Omental fat pad (tissue), 4 donors: ENCODE measurements around the gene RPP25L. TPM values are rescaled to one million over a fixed set of nuclear protein-coding genes. Genes with fewer than 3 reads are reported as not detected.

Source experiments
- ATAC-seq: fragments of 150-250 bp; one replicate; pipeline ENCODE4 v1.9.1; 2016; ENCODE audit warnings: mild to moderate bottlenecking, moderate library complexity; ENCODE audit not compliant: low FRiP score
- DNase-seq: peaks from one replicate; pipeline ENCODE4 v3.0.0-alpha.2; 2019; ENCODE audit warnings: low spot score
- small RNA-seq: library from RNA; depleted of rRNA; stranded (forward); fragments of <200 nt; gene quantifications from one replicate; pipeline ENCODE3, GENCODE V24; 2016
- total RNA-seq, 4 donors: library from RNA; depleted of rRNA; stranded (reverse); fragments of >200 nt; gene quantifications; one replicate each; pipeline ENCODE4 v1.1.0, GENCODE V29; 2016
- TF ChIP-seq, protein P1 (sequence below), 3 donors: fragments of 450-650 bp; IDR thresholded peaks; one replicate each; pipeline ENCODE4 v1.5.1; 2016 to 2017; ENCODE audit warnings: antibody characterized with exemption in 3 of 3, mild to moderate bottlenecking in 3 of 3, moderate library complexity in 2 of 3

RPP25L gene
- total RNA-seq, 4 donors from 2014 or later = 13.3 to 28.1 (median 23.1) TPM

DNA sequence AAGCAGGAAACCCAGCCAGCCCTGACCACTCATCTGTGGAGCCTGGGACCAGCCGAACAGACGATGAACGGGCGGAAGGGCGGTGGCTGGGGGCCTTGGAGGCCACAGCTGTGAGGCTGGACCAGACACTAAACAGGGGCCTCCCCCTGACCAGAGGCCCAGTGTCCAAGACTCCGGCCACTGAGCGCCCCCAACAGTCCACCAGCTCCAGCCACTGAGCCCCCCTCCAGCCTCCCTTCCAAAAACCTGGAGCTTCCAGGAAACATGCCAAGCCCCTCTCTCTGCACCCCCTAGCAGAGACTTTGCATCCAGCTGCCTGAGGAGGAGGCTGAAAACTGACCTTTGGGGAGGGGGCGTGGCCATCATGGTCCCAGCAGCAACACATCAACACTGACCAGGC is 45.6 kb downstream of the RPP25L start:
- TF ChIP-seq, protein P1, sequence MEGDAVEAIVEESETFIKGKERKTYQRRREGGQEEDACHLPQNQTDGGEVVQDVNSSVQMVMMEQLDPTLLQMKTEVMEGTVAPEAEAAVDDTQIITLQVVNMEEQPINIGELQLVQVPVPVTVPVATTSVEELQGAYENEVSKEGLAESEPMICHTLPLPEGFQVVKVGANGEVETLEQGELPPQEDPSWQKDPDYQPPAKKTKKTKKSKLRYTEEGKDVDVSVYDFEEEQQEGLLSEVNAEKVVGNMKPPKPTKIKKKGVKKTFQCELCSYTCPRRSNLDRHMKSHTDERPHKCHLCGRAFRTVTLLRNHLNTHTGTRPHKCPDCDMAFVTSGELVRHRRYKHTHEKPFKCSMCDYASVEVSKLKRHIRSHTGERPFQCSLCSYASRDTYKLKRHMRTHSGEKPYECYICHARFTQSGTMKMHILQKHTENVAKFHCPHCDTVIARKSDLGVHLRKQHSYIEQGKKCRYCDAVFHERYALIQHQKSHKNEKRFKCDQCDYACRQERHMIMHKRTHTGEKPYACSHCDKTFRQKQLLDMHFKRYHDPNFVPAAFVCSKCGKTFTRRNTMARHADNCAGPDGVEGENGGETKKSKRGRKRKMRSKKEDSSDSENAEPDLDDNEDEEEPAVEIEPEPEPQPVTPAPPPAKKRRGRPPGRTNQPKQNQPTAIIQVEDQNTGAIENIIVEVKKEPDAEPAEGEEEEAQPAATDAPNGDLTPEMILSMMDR (IDR thresholded peaks at IDR 0.05) = no peak
- DNase-seq (no peak), ATAC-seq (no peak)

DNA sequence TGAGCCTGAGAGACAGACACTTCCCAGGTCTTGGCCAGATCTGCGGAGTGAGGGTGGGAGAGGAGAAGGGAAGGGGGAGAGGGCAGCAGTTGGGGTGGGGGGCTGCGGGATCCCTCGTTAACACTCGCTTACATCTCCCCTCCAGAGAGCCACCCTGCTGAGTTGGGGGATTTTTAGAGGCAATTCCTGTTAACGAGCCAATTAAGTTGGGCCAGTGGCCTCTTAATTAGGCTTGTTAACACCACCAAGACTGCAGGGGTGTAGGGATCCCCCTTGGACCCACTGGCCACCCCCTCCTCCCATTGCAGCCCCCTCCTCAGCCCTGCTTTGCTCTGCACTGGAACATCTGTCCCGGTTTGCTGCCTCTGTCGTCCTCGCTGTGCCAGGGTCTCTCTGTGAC is 46.0 kb downstream of the RPP25L start:
- no peak for DNase-seq
- no peak for ATAC-seq

DNA sequence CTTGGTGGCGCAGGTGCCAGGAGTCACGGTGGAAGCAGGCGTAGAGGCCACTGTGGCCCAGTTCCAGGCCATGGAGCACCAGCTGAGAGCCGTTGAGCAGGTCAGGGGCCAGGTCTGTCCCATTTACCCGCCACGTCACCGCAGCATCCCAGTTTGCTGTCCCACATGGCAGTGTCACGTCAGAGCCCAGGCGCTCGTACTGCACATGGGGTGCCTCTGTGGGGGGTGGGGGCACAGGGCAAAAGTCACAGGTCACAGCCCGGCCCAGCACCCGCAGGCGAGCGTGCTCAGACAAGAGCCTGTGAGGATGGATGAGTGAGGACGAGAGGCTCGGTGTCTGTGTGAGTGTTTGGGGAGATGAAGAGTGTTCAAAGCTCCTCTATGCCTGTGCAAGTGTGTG is 47.3 kb downstream of the RPP25L start:
- TF ChIP-seq, protein P1 (IDR thresholded peaks at IDR 0.05) = no peak
- DNase-seq = no peak
- no peak for ATAC-seq

More for the DNA sequence above, 46.0 kb downstream of the RPP25L start:
- TF ChIP-seq, protein P1 (IDR thresholded peaks at IDR 0.05) = no peak

DNA sequence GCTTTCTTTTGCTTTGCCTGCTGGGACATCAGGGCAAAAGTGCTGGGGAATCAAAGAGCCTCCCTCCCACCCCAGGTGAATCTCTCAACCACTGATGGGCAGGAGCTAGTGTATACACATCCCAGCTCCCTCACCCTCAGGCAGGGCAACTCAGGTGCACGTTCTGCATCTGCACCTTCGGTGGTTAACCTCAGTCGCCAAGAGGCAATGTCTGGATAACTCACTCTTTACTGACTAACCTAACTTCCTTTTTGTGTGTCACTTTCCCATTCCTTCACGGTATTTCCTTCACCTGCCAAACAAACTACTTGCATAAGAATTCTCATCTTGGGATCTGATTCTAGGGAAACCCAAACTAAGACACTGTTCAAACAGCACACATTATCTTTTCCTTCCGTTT is 48.6 kb downstream of the RPP25L start:
- DNase-seq = no peak
- no peak for ATAC-seq

DNA sequence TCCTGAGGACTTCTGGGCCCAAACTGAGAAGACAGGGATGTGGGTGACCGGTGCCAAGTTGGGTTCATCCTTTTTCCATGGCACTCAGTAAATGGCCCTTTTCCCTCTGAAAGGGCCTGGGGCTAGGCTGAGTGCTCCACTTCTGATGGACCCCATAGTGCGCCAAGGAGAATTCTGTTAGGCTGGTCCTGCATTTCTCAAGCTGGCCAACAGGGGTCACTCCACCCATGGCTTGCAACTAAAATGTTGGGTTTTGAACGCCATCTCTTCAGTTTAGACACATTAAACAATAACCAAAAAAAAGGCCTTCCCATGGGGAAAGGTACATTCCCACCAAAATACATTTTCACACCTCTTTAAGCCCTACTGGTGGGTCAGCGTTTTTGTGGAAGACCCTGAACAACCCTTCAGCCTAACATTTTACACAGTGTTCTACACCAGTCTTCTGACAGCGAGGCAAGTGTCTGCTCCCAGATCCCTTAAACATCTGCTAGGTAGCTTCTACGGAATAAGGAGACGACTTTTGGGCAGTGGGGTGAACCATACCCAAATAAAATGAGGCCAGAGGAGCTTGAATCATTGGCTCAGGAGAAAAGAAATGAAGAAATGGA is 49.7 kb downstream of the RPP25L start:
- TF ChIP-seq, protein P1 (IDR thresholded peaks at IDR 0.05) = no peak
- DNase-seq (no peak), ATAC-seq (no peak)

More for the DNA sequence above, 48.6 kb downstream of the RPP25L start:
- TF ChIP-seq, protein P1 (IDR thresholded peaks at IDR 0.05) = no peak

DNA sequence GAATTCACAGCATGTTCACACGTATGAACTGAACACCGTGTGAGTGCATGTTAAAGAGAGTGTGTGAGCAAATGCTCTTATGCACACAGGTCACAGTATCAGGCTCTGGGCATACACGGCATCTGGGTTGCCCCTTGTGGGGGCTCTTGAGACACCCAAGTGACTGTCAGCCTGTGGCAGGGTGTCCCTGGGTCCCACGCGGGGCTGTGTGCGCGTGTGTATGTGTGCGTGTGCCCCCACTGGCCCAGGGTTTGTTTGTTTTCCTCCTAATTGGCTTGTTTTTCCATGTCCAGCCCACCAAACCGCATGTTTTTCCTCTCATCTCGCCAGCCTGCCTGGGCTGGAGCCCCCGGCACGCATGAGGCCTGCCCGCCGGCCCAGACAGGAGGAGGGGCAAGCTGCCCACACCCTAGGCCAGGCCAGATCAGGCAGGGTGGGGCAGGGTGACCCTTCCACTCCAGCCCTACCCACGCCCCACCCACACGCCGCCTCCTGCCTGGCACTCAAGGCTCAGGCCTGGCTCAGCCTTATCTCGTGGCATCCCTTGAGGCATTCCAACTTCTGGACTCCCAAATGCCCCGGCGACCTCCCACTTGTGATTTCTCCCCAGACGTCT is 51.2 kb downstream of the RPP25L start:
- DNase-seq = no peak
- TF ChIP-seq, protein P1 (IDR thresholded peaks at IDR 0.05) = no peak
- peak; percentile 30 for ATAC-seq

Small RNA genes within 50 kb of the gene (small RNA-seq; reads per million reads assigned to genes)
- not detected for gene CCL27

Other genes starting within 250 kb of the RPP25L start
- gene MYORG, start 235.2 kb downstream of the RPP25L start, total RNA-seq = 10 to 100 TPM in 2 of 4 donors, 1 to 10 TPM in 2; 7.6 to 18.8 (median 10.7) TPM
- 10 to 100 TPM in 3 of 4 donors, 1 to 10 TPM in 1; 6.7 to 16.4 (median 13.6) TPM for gene FAM219A, start 153.5 kb downstream of the RPP25L start, total RNA-seq
- gene DNAI1, start 153.3 kb downstream of the RPP25L start, total RNA-seq = not detected
- gene ENHO, start 89.1 kb downstream of the RPP25L start, total RNA-seq = not detected
- 10 to 100 TPM; 41.9 to 81.5 (median 60.4) TPM for gene CNTFR, start 22.4 kb downstream of the RPP25L start, total RNA-seq
- 10 to 100 TPM; 46.5 to 93.8 (median 75.0) TPM for gene DCTN3, start 8.4 kb upstream of the RPP25L start, total RNA-seq
- not detected for gene ARID3C, start 17.0 kb upstream of the RPP25L start, total RNA-seq
- gene SIGMAR1, start 25.7 kb upstream of the RPP25L start, total RNA-seq = 10 to 100 TPM; 72.9 to 88.6 (median 73.2) TPM
- 10 to 100 TPM; 17.2 to 53.3 (median 32.7) TPM for gene GALT, start 34.6 kb upstream of the RPP25L start, total RNA-seq
- 10 to 100 TPM; 13.3 to 49.3 (median 23.1) TPM for gene IL11RA, start 40.1 kb upstream of the RPP25L start, total RNA-seq
- not detected for gene CCL27, start 50.6 kb upstream of the RPP25L start, total RNA-seq
- not detected for gene CCL19, start 79.2 kb upstream of the RPP25L start, total RNA-seq
- gene CCL21, start 98.0 kb upstream of the RPP25L start, total RNA-seq = 10 to 100 TPM; 30.0 to 59.2 (median 57.5) TPM